GM06990 (cell line): Measurements from ENCODE around the gene SNU13.

ENCODE experiments used
- DNase-seq: peaks from one replicate; pipeline ENCODE4 v3.0.0-alpha.2; 2011; ENCODE audit not compliant: insufficient read length; ENCODE audit errors: extremely low read depth
- H3K27me3 ChIP-seq: replicated peaks from 2 replicates; pipeline ENCODE4 v1.6.0; 2011; ENCODE audit warnings: low read length; ENCODE audit not compliant: control insufficient read depth, insufficient read depth
- H3K36me3 ChIP-seq: 2 replicates; pipeline ENCODE4 v1.5.1; 2011; ENCODE audit warnings: low read length; ENCODE audit not compliant: control insufficient read depth, insufficient read depth
- H3K4me3 ChIP-seq: replicated peaks from 2 replicates; pipeline ENCODE4 v1.5.1; 2011; ENCODE audit warnings: low read depth, mild to moderate bottlenecking, control low read depth, low read length
- CTCF ChIP-seq: IDR thresholded peaks from 2 replicates; pipeline ENCODE4 v1.5.1; 2011; ENCODE audit warnings: low read length, control low read depth, mild to moderate bottlenecking, inconsistent platforms; ENCODE audit not compliant: insufficient read depth, poor library complexity, severe bottlenecking

Gene SNU13

GRCh38 chr22:41648432-41648831 lies 40.2 kb downstream of the SNU13 start:
- Histone ChIP-seq H3K4me3 (no peak overlapping the region), H3K27me3 (no peaks in the 10 kb centered on the region), H3K36me3 (peaks cover 29% of the 10 kb centered on the region)
- no peak for TF ChIP-seq CTCF
- DNase-seq = no peak

- Histone ChIP-seq H3K36me3 (peaks cover 26% of the 10 kb centered on the region), H3K4me3 (no peak overlapping the region), H3K27me3 (no peaks in the 10 kb centered on the region)
- TF ChIP-seq CTCF = no peak
- DNase-seq = no peak
Measured at GRCh38 chr22:41647771-41648170, 40.9 kb downstream of the SNU13 start.

- no peak for TF ChIP-seq CTCF
- no peak overlapping the region for H3K4me3 ChIP-seq
- DNase-seq = no peak
- H3K36me3 ChIP-seq = peaks cover 24% of the 10 kb centered on the region
- H3K27me3 ChIP-seq = no peaks in the 10 kb centered on the region
Measured at GRCh38 chr22:41642331-41643110, 46.1 kb downstream of the SNU13 start.

GRCh38 chr22:41641854-41642253 lies 46.8 kb downstream of the SNU13 start:
- no peaks in the 10 kb centered on the region for H3K27me3 ChIP-seq
- no peak for TF ChIP-seq CTCF
- no peak for DNase-seq
- H3K4me3 ChIP-seq = no peak overlapping the region
- H3K36me3 ChIP-seq = peaks cover 23% of the 10 kb centered on the region

GRCh38 chr22:41638748-41639147 lies 49.9 kb downstream of the SNU13 start:
- Histone ChIP-seq H3K27me3 (no peaks in the 10 kb centered on the region), H3K4me3 (no peak overlapping the region), H3K36me3 (peaks cover 29% of the 10 kb centered on the region)
- no peak for TF ChIP-seq CTCF
- no peak for DNase-seq
